H9 (cell line): ENCODE measurements around the gene PLEKHF1. TPM values are rescaled to one million over a fixed set of nuclear protein-coding genes. Genes with fewer than 3 reads are reported as not detected.

ENCODE experiments used
- DNase-seq: peaks from one replicate; pipeline ENCODE4 v3.0.0-alpha.2; 2017
- H2AFZ ChIP-seq: one replicate; pipeline ENCODE4 v1.6.1; 2013; ENCODE audit warnings: mild to moderate bottlenecking, low read length, control low read depth, moderate library complexity
- H2AK5ac ChIP-seq: 2 replicates; pipeline ENCODE4 v1.6.1; 2013; ENCODE audit warnings: low read length, control low read depth, mixed read lengths; ENCODE audit not compliant: insufficient read length
- H2BK120ac ChIP-seq: one replicate; pipeline ENCODE4 v1.6.1; 2013; ENCODE audit warnings: low read depth, mild to moderate bottlenecking, low read length, control low read depth, inconsistent platforms; ENCODE audit not compliant: poor library complexity, severe bottlenecking
- H2BK12ac ChIP-seq: 2 replicates; pipeline ENCODE4 v1.6.1; 2013; ENCODE audit warnings: low read length, control low read depth, mixed read lengths, low read depth; ENCODE audit not compliant: insufficient read length
- H2BK15ac ChIP-seq: 2 replicates; pipeline ENCODE4 v1.6.1; 2013; ENCODE audit warnings: low read depth, low read length, control low read depth
- H2BK20ac ChIP-seq: one replicate; pipeline ENCODE4 v1.6.1; 2013; ENCODE audit warnings: low read depth, mild to moderate bottlenecking, low read length, control low read depth, inconsistent platforms; ENCODE audit not compliant: poor library complexity, severe bottlenecking
- H2BK5ac ChIP-seq: 2 replicates; pipeline ENCODE4 v1.6.1; 2013; ENCODE audit warnings: low read length, control low read depth, mixed read lengths; ENCODE audit not compliant: insufficient read length
- H3K14ac ChIP-seq: 2 replicates; pipeline ENCODE4 v1.6.1; 2013; ENCODE audit warnings: low read length, control low read depth; ENCODE audit not compliant: insufficient read depth
- H3K18ac ChIP-seq: 2 replicates; pipeline ENCODE4 v1.6.1; 2013; ENCODE audit warnings: low read depth, mild to moderate bottlenecking, mixed read lengths, low read length, control low read depth; ENCODE audit not compliant: insufficient read length
- H3K23ac ChIP-seq: 2 replicates; pipeline ENCODE4 v1.6.1; 2013; ENCODE audit warnings: low read length, control low read depth, mixed read lengths, low read depth; ENCODE audit not compliant: insufficient read length
- H3K23me2 ChIP-seq: 2 replicates; pipeline ENCODE4 v1.6.1; 2013; ENCODE audit warnings: low read depth, mild to moderate bottlenecking, mixed read lengths, low read length, control low read depth; ENCODE audit not compliant: insufficient read length, poor library complexity, severe bottlenecking
- H3K27ac ChIP-seq: 2 replicates; pipeline ENCODE4 v1.5.1; 2013; ENCODE audit warnings: low read length, control low read depth, mixed read lengths, low read depth; ENCODE audit not compliant: insufficient read length
- H3K27me3 ChIP-seq: 2 replicates; pipeline ENCODE4 v1.6.1; 2013; ENCODE audit warnings: low read length, control low read depth, inconsistent platforms; ENCODE audit not compliant: insufficient read depth
- H3K4ac ChIP-seq: 2 replicates; pipeline ENCODE4 v1.6.1; 2013; ENCODE audit warnings: low read depth, mild to moderate bottlenecking, control low read depth, inconsistent platforms, low read length, moderate library complexity
- H3K4me1 ChIP-seq: 2 replicates; pipeline ENCODE4 v1.6.1; 2013; ENCODE audit warnings: low read length, control low read depth, inconsistent platforms; ENCODE audit not compliant: insufficient read depth
- H3K4me2 ChIP-seq: 2 replicates; pipeline ENCODE4 v1.6.1; 2013; ENCODE audit warnings: low read length, control low read depth, mixed read lengths; ENCODE audit not compliant: insufficient read length, insufficient read depth
- H3K56ac ChIP-seq: 2 replicates; pipeline ENCODE4 v1.6.1; 2013; ENCODE audit warnings: low read depth, mild to moderate bottlenecking, mixed read lengths, low read length, control low read depth; ENCODE audit not compliant: insufficient read length
- H3K79me1 ChIP-seq: 2 replicates; pipeline ENCODE4 v1.6.1; 2013; ENCODE audit warnings: low read depth, mild to moderate bottlenecking, moderate library complexity, low read length, control low read depth, inconsistent platforms; ENCODE audit not compliant: insufficient read depth, poor library complexity, severe bottlenecking
- H3K79me2 ChIP-seq: 2 replicates; pipeline ENCODE4 v1.6.1; 2013; ENCODE audit warnings: low read length, control low read depth, inconsistent platforms; ENCODE audit not compliant: insufficient read depth
- H3K9ac ChIP-seq: 2 replicates; pipeline ENCODE4 v1.6.1; 2013; ENCODE audit warnings: low read length, control low read depth, mixed read lengths; ENCODE audit not compliant: insufficient read length; ENCODE audit errors: extremely low read depth
- H3K9me3 ChIP-seq: one replicate; pipeline ENCODE4 v1.6.1; 2013; ENCODE audit warnings: low read depth, low read length, inconsistent platforms; ENCODE audit not compliant: control insufficient read depth
- H3T11ph ChIP-seq: one replicate; pipeline ENCODE4 v1.6.1; 2013; ENCODE audit warnings: mild to moderate bottlenecking, low read length, control low read depth, inconsistent platforms
- H4K20me1 ChIP-seq: one replicate; pipeline ENCODE4 v1.6.1; 2013; ENCODE audit not compliant: control insufficient read depth, insufficient read length, insufficient read depth
- H4K5ac ChIP-seq: 2 replicates; pipeline ENCODE4 v1.6.1; 2013; ENCODE audit warnings: low read depth, mild to moderate bottlenecking, mixed read lengths, low read length, control low read depth; ENCODE audit not compliant: insufficient read length
- H4K8ac ChIP-seq: replicated peaks from 2 replicates; pipeline ENCODE4 v1.6.1; 2013; ENCODE audit warnings: low read length, control low read depth, mixed read lengths, low read depth; ENCODE audit not compliant: insufficient read length
- H4K91ac ChIP-seq: 2 replicates; pipeline ENCODE4 v1.6.1; 2013; ENCODE audit warnings: low read depth, mild to moderate bottlenecking, moderate library complexity, mixed read lengths, low read length, control low read depth; ENCODE audit not compliant: insufficient read length
- H3K27ac Mint-ChIP-seq, 3 experiments: 2 replicates in 2 of 3; 3 replicates in 1 of 3; pipeline ENCODE4 v1.8.0; 2020 to 2021; ENCODE audit warnings: mixed read lengths in 3 of 3, mild to moderate bottlenecking in 1 of 3, moderate library complexity in 1 of 3
- H3K27me3 Mint-ChIP-seq: 2 replicates; pipeline ENCODE4 v1.8.0; 2021; ENCODE audit warnings: low read depth, mild to moderate bottlenecking, moderate library complexity, mixed read lengths
- H3K36me3 Mint-ChIP-seq, 3 experiments: 2 replicates in 2 of 3; 3 replicates in 1 of 3; pipeline ENCODE4 v1.8.0; 2020 to 2021; ENCODE audit warnings: low read depth in 3 of 3, mixed read lengths in 3 of 3; ENCODE audit not compliant: insufficient read depth in 1 of 3
- H3K4me1 Mint-ChIP-seq, 2 experiments: 2 replicates each; pipeline ENCODE4 v1.8.0; 2020; ENCODE audit warnings: mixed read lengths in 2 of 2
- H3K4me3 Mint-ChIP-seq, 2 experiments: 2 replicates in 1 of 2; 3 replicates in 1 of 2; pipeline ENCODE4 v1.8.0; 2020 to 2021; ENCODE audit warnings: mild to moderate bottlenecking in 2 of 2, mixed read lengths in 2 of 2, moderate library complexity in 1 of 2
- H3K9me3 Mint-ChIP-seq, 2 experiments: 2 replicates in 1 of 2; 3 replicates in 1 of 2; pipeline ENCODE4 v1.8.0; 2020; ENCODE audit warnings: mild to moderate bottlenecking in 2 of 2, mixed read lengths in 2 of 2, moderate library complexity in 1 of 2
- whole genome bisulfite sequencing: extraction: QIAGEN DNeasy Blood & Tissue Kit; methylation state at CpG from one replicate; pipeline ENCODE4 v1.1.7; 2013; ENCODE audit warnings: missing lambda C conversion rate, low lambda C conversion rate, mixed read lengths; ENCODE audit not compliant: insufficient read length; ENCODE audit errors: extremely low coverage; 5-methylcytosine and 5-hydroxymethylcytosine counted together
- total RNA-seq: library from RNA; stranded (reverse); gene quantifications from 2 replicates; pipeline ENCODE4 v1.2.1, GENCODE V29; 2021
- TF ChIP-seq, protein P1 (sequence below): fragments of 200-600 bp; sonication (generic); conservative IDR thresholded peaks from 3 replicates; pipeline ENCODE4 v1.8.0; 2021; ENCODE audit warnings: antibody characterized with exemption, mild to moderate bottlenecking

Gene PLEKHF1
- total RNA-seq, 1 experiment from 2014 or later: 4.9 TPM

DNA sequence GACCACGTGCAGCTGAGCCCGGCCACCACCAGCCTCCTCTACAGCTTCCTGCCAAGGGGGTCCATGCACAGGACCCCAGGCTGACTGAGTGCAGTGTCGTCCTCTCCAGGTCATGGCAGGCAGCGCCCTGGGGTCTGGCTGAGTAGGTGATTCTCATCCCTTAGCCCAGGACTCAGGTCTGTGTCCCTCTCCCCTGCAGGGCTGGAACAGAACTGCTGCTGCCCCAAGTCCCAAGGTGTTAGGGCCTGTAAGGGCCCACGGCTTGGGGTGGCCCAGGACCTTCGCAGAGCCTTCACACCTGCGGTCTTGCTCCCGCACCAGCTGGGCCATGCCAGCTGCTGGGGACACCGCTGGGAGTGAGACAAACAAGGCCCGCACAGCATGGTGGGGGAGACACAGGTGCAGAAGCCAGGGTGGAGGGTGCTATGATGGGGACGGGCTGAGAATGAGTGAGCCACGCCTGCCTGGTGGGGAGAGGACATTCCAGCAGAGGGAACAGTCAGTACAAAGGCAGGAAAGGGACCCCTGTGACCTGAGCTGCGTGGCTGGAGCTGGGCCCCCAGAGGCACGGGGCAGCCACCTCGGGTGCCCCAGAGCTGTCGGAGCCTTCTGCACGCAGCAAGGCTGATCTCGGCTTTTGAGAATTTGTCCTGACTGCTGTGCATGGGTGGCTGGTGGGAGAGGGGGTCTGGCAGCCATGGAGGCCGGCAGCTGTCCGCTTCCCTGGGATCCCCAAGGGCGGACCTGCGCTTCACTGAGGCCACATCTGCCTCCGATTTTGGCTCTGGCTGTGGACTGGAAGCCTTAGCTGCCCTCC is 11.9 kb downstream of the PLEKHF1 start:
- Histone ChIP-seq H2AFZ (no peak overlapping the region), H3K56ac (no peak overlapping the region), H2BK20ac (no peak overlapping the region), H3K27ac (no peak overlapping the region), H3K4ac (no peak overlapping the region), H2BK15ac (no peak overlapping the region), H3K18ac (no peak overlapping the region), H3K79me1 (peaks cover 3% of the 10 kb centered on the region), H3K23me2 (no peaks in the 10 kb centered on the region), H4K91ac (no peak overlapping the region), H3K23ac (no peak overlapping the region), H3K79me2 (no peaks in the 10 kb centered on the region), H2BK5ac (no peak overlapping the region), H3K27me3 (no peaks in the 10 kb centered on the region), H4K5ac (no peak overlapping the region), H3K4me1 (no peaks in the 10 kb centered on the region), H3K4me2 (no peak overlapping the region), H2BK12ac (no peak overlapping the region), H3T11ph (no peak overlapping the region), H2BK120ac (no peak overlapping the region), H4K8ac (no peak overlapping the region), H4K20me1 (no peaks in the 10 kb centered on the region), H3K14ac (no peak overlapping the region; the same call in 1 of the 2 replicates), H2AK5ac (no peak overlapping the region), H3K9me3 (no peaks in the 10 kb centered on the region), H3K9ac (no peak overlapping the region)
- Mint-ChIP-seq H3K27me3 (no peaks in the 10 kb centered on the region; the same call in 1 of the 2 replicates), H3K9me3 (no peaks in the 10 kb centered on the region), H3K4me3 (no peak overlapping the region), H3K36me3 (peaks cover 0 to 6% (median 2%) of the 10 kb centered on the region in 3 experiments; a peak in 2 of 7 replicates), H3K4me1 (no peaks in the 10 kb centered on the region), H3K27ac (peak overlapping the region in 2 of 3 experiments; percentile 44 to 61; a peak in 3 of 7 replicates)
- WGBS: no CpG with 5 or more reads among the region's 23 CpGs
- TF ChIP-seq, protein P1, sequence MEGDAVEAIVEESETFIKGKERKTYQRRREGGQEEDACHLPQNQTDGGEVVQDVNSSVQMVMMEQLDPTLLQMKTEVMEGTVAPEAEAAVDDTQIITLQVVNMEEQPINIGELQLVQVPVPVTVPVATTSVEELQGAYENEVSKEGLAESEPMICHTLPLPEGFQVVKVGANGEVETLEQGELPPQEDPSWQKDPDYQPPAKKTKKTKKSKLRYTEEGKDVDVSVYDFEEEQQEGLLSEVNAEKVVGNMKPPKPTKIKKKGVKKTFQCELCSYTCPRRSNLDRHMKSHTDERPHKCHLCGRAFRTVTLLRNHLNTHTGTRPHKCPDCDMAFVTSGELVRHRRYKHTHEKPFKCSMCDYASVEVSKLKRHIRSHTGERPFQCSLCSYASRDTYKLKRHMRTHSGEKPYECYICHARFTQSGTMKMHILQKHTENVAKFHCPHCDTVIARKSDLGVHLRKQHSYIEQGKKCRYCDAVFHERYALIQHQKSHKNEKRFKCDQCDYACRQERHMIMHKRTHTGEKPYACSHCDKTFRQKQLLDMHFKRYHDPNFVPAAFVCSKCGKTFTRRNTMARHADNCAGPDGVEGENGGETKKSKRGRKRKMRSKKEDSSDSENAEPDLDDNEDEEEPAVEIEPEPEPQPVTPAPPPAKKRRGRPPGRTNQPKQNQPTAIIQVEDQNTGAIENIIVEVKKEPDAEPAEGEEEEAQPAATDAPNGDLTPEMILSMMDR: peak; percentile 30; the same call in 2 of the 3 replicates
- no peak for DNase-seq
